GM23338 (cell line): Measurements from ENCODE around the gene ARHGAP12. TPM values are rescaled to one million over a fixed set of nuclear protein-coding genes. Genes with fewer than 3 reads are reported as not detected.

Source experiments
- ATAC-seq: fragments of 200-7000 bp; cut with Tn5 transposase; 3 replicates; pipeline ENCODE4 v1.9.1; 2020
- DNase-seq: peaks from one replicate; pipeline ENCODE4 v3.0.0-alpha.2; 2015; ENCODE audit warnings: low spot score
- H2AFZ ChIP-seq: fragments of 200-600 bp; sonication (generic); 2 replicates; pipeline ENCODE4 v1.8.0; 2016; ENCODE audit warnings: antibody characterized with exemption, mild to moderate bottlenecking, moderate library complexity
- H3F3A ChIP-seq: fragments of 200-600 bp; sonication (generic); replicated peaks from 2 replicates; pipeline ENCODE4 v1.8.0; 2017; ENCODE audit warnings: antibody characterized with exemption, mixed run types, low read depth
- H3K27ac ChIP-seq: fragments of 200-600 bp; sonication (generic); 2 replicates; pipeline ENCODE4 v1.6.1; 2016; ENCODE audit warnings: low read depth
- H3K27me3 ChIP-seq: fragments of 200-600 bp; sonication (generic); 2 replicates; pipeline ENCODE4 v1.8.0; 2016; ENCODE audit warnings: mild to moderate bottlenecking, mixed run types, moderate library complexity; ENCODE audit not compliant: insufficient read depth
- H3K36me3 ChIP-seq: fragments of 200-600 bp; sonication (generic); 2 replicates; pipeline ENCODE4 v1.8.0; 2016; ENCODE audit warnings: mild to moderate bottlenecking; ENCODE audit not compliant: insufficient read depth
- H3K4me1 ChIP-seq: fragments of 200-600 bp; sonication (generic); 2 replicates; pipeline ENCODE4 v1.8.0; 2016; ENCODE audit warnings: mild to moderate bottlenecking, moderate library complexity; ENCODE audit not compliant: insufficient read depth
- H3K4me2 ChIP-seq: fragments of 200-600 bp; sonication (generic); 2 replicates; pipeline ENCODE4 v1.7.1; 2017; ENCODE audit warnings: mixed run types
- H3K4me3 ChIP-seq: fragments of 200-600 bp; sonication (generic); 2 replicates; pipeline ENCODE4 v1.6.1; 2016; ENCODE audit warnings: mixed run types
- H3K79me2 ChIP-seq: fragments of 200-600 bp; sonication (generic); replicated peaks from 2 replicates; pipeline ENCODE4 v1.8.0; 2017; ENCODE audit warnings: mild to moderate bottlenecking; ENCODE audit not compliant: insufficient read depth
- H3K9me2 ChIP-seq: fragments of 200-600 bp; sonication (generic); 2 replicates; pipeline ENCODE4 v1.8.0; 2017; ENCODE audit not compliant: insufficient read depth
- H4K20me1 ChIP-seq: fragments of 200-600 bp; sonication (generic); replicated peaks from 2 replicates; pipeline ENCODE4 v1.8.0; 2017; ENCODE audit warnings: mild to moderate bottlenecking; ENCODE audit not compliant: insufficient read depth
- H3K27ac Mint-ChIP-seq: 2 replicates; pipeline ENCODE4 v1.8.0; 2020; ENCODE audit warnings: inconsistent platforms, mild to moderate bottlenecking, moderate library complexity, mixed read lengths
- H3K27me3 Mint-ChIP-seq: 3 replicates; pipeline ENCODE4 v1.8.0; 2022; ENCODE audit warnings: low read depth, mild to moderate bottlenecking, moderate library complexity, mixed read lengths, inconsistent platforms; ENCODE audit not compliant: insufficient read depth, poor library complexity
- H3K36me3 Mint-ChIP-seq: 3 replicates; pipeline ENCODE4 v1.8.0; 2021; ENCODE audit warnings: low read depth, mild to moderate bottlenecking, inconsistent platforms, moderate library complexity, mixed read lengths
- H3K4me1 Mint-ChIP-seq: 3 replicates; pipeline ENCODE4 v1.8.0; 2020; ENCODE audit warnings: mild to moderate bottlenecking, inconsistent platforms, mixed read lengths
- H3K4me3 Mint-ChIP-seq: 3 replicates; pipeline ENCODE4 v1.8.0; 2021; ENCODE audit warnings: moderate library complexity, mild to moderate bottlenecking, inconsistent platforms, mixed read lengths
- H3K9me3 Mint-ChIP-seq: 3 replicates; pipeline ENCODE4 v1.8.0; 2020; ENCODE audit warnings: moderate library complexity, mild to moderate bottlenecking, inconsistent platforms, mixed read lengths
- CREB1 ChIP-seq: fragments of 250-450 bp; sonication (Bioruptor Pico); IDR thresholded peaks from 2 replicates; pipeline ENCODE4 v1.5.0; 2020; ENCODE audit warnings: low read depth, mild to moderate bottlenecking, moderate library complexity
- CTCF ChIP-seq, 2 experiments: fragments of 200-600 bp in 1 of 2; sonication (generic) in 1 of 2; conservative IDR thresholded peaks; 2 replicates each; pipeline versions ENCODE4 v1.5.1 to v1.6.1; 2016 to 2017; ENCODE audit warnings: antibody characterized with exemption in 2 of 2, low read depth in 2 of 2, mild to moderate bottlenecking in 2 of 2, moderate library complexity in 1 of 2
- ETS1 ChIP-seq: IDR thresholded peaks from 2 replicates; pipeline ENCODE4 v1.6.1; 2016; ENCODE audit warnings: antibody characterized with exemption
- EZH2 ChIP-seq: fragments of 200-600 bp; sonication (generic); IDR thresholded peaks from one replicate; pipeline ENCODE4 v1.8.0; 2017; ENCODE audit warnings: antibody characterized with exemption, mild to moderate bottlenecking, low read depth; ENCODE audit not compliant: unreplicated experiment
- EZH2phosphoT487 ChIP-seq: fragments of 200-600 bp; sonication (generic); IDR thresholded peaks from one replicate; pipeline ENCODE4 v1.8.1; 2018; ENCODE audit warnings: antibody characterized with exemption; ENCODE audit not compliant: unreplicated experiment
- JUNB ChIP-seq: IDR thresholded peaks from one replicate; pipeline ENCODE4 v1.6.1; 2016; ENCODE audit warnings: antibody characterized with exemption; ENCODE audit not compliant: unreplicated experiment
- NANOG ChIP-seq: IDR thresholded peaks from 2 replicates; pipeline ENCODE4 v1.6.1; 2016; ENCODE audit warnings: antibody characterized with exemption, borderline replicate concordance
- POLR2AphosphoS5 ChIP-seq: IDR thresholded peaks from 2 replicates; pipeline ENCODE4 v1.6.1; 2016; ENCODE audit warnings: antibody characterized with exemption, low read depth
- REST ChIP-seq: IDR thresholded peaks from one replicate; pipeline ENCODE4 v1.6.1; 2018; ENCODE audit warnings: antibody characterized with exemption; ENCODE audit not compliant: unreplicated experiment
- STAT1 ChIP-seq: IDR thresholded peaks from one replicate; pipeline ENCODE4 v1.6.1; 2016; ENCODE audit warnings: antibody characterized with exemption; ENCODE audit not compliant: unreplicated experiment
- ZNF114 ChIP-seq: fragments of 250-450 bp; sonication (Bioruptor Pico); IDR thresholded peaks from 2 replicates; pipeline ENCODE4 v1.5.0; 2020; ENCODE audit warnings: mild to moderate bottlenecking, moderate library complexity
- ZNF331 ChIP-seq: fragments of 250-450 bp; sonication (Bioruptor Pico); IDR thresholded peaks from 2 replicates; pipeline ENCODE4 v1.5.0; 2020; ENCODE audit warnings: low read depth, mild to moderate bottlenecking, moderate library complexity
- ZNF462 ChIP-seq: fragments of 250-450 bp; sonication (Bioruptor Pico); IDR thresholded peaks from 2 replicates; pipeline ENCODE4 v1.5.0; 2020; ENCODE audit warnings: mild to moderate bottlenecking, moderate library complexity
- polyA plus RNA-seq: library from polyadenylated mRNA; unstranded; fragments of >200 nt; fragmentation: Nextera tagmentation; extraction: Ambion mirVana; gene quantifications from 2 replicates; pipeline ENCODE4 v1.2.1, GENCODE V29; 2016
- total RNA-seq: library from RNA; depleted of rRNA; stranded (reverse); fragments of >200 nt; shearing (Covaris generic); gene quantifications from 2 replicates; pipeline ENCODE4 v1.2.3, GENCODE V29; 2014

The ARHGAP12 gene
- total and polyA plus RNA-seq, 2 experiments from 2014 or later, result 27.5 to 50.7 TPM

GRCh38 chr10:31954410-31955191 is 26.0 kb upstream of the ARHGAP12 start:
- H3K27me3 ChIP-seq, result no peaks in the 10 kb centered on the region
- no peak overlapping the region for H3K4me2 ChIP-seq
- Mint-ChIP-seq H3K4me3 (no peak overlapping the region), H3K27me3 (no peaks in the 10 kb centered on the region), H3K36me3 (peaks cover 26% of the 10 kb centered on the region), H3K27ac (no peak overlapping the region), H3K9me3 (peaks cover 35% of the 10 kb centered on the region), H3K4me1 (no peaks in the 10 kb centered on the region)
- H2AFZ ChIP-seq, result no peak overlapping the region
- ATAC-seq (no peak), DNase-seq (no peak)
- H4K20me1 ChIP-seq, result no peaks in the 10 kb centered on the region
- no peak for TF ChIP-seq ZNF114 (CRISPR knock-in tag)
- no peak for TF ChIP-seq EZH2
- no peak for TF ChIP-seq POLR2AphosphoS5
- TF ChIP-seq ETS1, result no peak
- TF ChIP-seq STAT1, result no peak
- TF ChIP-seq ZNF462 (CRISPR knock-in tag), result no peak
- TF ChIP-seq EZH2phosphoT487, result no peak
- TF ChIP-seq NANOG, result no peak
- TF ChIP-seq JUNB, result no peak
- no peak for TF ChIP-seq CREB1 (CRISPR knock-in tag)
- TF ChIP-seq REST, result no peak
- no peak for TF ChIP-seq ZNF331 (CRISPR knock-in tag)
- no peak for TF ChIP-seq CTCF (conservative IDR thresholded peaks at IDR 0.05; ENCODE audit: low read depth in 2 of 2)
- H3K9me2 ChIP-seq, result 0 out of 2 replicates have a peak, but pooled peaks cover 2% of the 10 kb centered on the region
- H3K27ac ChIP-seq, result no peak overlapping the region
- H3K36me3 ChIP-seq, result no peaks in the 10 kb centered on the region
- H3F3A ChIP-seq, result no peaks in the 10 kb centered on the region
- no peaks in the 10 kb centered on the region for H3K79me2 ChIP-seq
- H3K4me3 ChIP-seq, result no peak overlapping the region
- H3K4me1 ChIP-seq, result no peaks in the 10 kb centered on the region
